ENCODE measurements around the gene ARID1B.

Gene ARID1B

DNA sequence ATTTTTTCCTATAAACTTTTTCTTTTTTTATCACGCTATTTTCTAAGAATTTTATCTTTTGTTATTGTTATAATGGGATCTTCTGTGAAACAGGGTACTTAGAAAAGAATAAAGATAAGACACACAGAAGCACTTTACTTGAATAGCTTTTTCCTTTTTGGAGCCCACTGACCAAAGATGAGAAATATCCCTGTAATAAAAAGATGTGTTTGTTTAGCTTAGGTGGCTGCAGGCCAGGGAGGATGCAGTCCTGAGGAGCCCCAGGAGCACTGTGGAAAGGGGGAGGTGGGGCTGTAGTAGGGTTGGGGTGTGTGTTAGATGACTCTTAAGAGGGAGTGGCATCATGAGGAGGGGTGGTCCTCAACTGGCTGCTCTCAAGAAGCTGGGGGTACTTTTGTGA, 128.6 kb downstream of the ARID1B start:
- no peak overlapping the region for H3K4me3 ChIP-seq (ENCODE audit: control insufficient read depth in 1 of 7, extremely low read depth in 1 of 7, insufficient read depth in 4 of 7, low read depth in 2 of 7, low read length in 6 of 7)
- peaks cover 2 to 18% (median 9%) of the 10 kb centered on the region in 4 experiments for H3K4me1 ChIP-seq (ENCODE audit: control extremely low read depth in 1 of 4, control insufficient read depth in 4 of 4, insufficient read depth in 4 of 4, low read length in 3 of 4)
- H3K27ac ChIP-seq (ENCODE audit: insufficient read depth in 1 of 2, low read depth in 1 of 2, low read length in 2 of 2, poor library complexity in 1 of 2, severe bottlenecking in 2 of 2) = no peak overlapping the region
- no peaks in the 10 kb centered on the region for H3K9me3 ChIP-seq (ENCODE audit: control extremely low read depth in 1 of 5, control insufficient read depth in 4 of 5, insufficient read depth in 2 of 5, low read depth in 1 of 5, low read length in 4 of 5)
- peaks cover 3 to 26% (median 18%) of the 10 kb centered on the region in 4 experiments for H3K36me3 ChIP-seq (ENCODE audit: control insufficient read depth in 4 of 4, insufficient read depth in 4 of 4, low read length in 3 of 4)
- WGBS (ENCODE audit: insufficient coverage) = no CpG with 5 or more reads among the region's 1 CpG
- ChIA-PET POLR2A (interaction anchor here (0.6 kb wide), 1 partner anchor 17 kb away, joined by 4 read pairs; no protein-coding TSS in a partner anchor), CTCF (interaction anchor here (0.8 to 1.7 kb wide), 5 partner anchors 8 to 29 kb away, joined by 3 to 4 read pairs (median 3); no protein-coding TSS in a partner anchor)
- H3K27me3 ChIP-seq (replicated peaks in 2 of 5; ENCODE audit: control insufficient read depth in 4 of 5, insufficient read depth in 5 of 5, low read length in 4 of 5) = no peaks in the 10 kb centered on the region
- no peak for DNase-seq

DNA sequence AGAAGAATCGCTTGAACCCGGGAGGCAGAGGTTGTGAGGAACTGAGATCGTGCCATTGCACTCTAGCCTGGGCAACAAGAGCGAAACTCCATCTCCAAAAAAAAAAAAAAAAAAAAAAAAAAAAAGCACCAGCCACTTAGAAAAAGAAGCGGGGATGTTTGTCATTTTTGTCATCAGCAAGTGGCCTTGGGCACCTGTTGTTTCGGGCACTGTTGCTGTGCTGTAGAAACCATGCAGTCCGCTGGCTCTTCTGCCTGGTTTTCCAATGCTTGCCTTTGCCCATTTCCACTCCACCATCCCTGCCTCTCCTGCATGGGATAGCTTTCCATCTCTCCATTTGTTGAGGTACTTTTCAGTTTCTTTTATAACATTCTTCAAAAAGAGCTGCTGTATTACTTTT, 129.3 kb downstream of the ARID1B start:
- CTCF ChIA-PET = interaction anchor here (1.0 to 1.7 kb wide), 3 partner anchors 8 to 28 kb away, joined by 3 to 4 read pairs (median 3); no protein-coding TSS in a partner anchor
- peaks cover 3 to 23% (median 17%) of the 10 kb centered on the region in 4 experiments for H3K36me3 ChIP-seq (ENCODE audit: control insufficient read depth in 4 of 4, insufficient read depth in 4 of 4, low read length in 3 of 4)
- POLR2A ChIA-PET = interaction anchor here (0.6 kb wide), 1 partner anchor 9 kb away, joined by 3 read pairs; no protein-coding TSS in a partner anchor
- DNase-seq = no peak
- no peaks in the 10 kb centered on the region for H3K27me3 ChIP-seq (replicated peaks in 2 of 5; ENCODE audit: control insufficient read depth in 4 of 5, insufficient read depth in 5 of 5, low read length in 4 of 5)
- no peak overlapping the region for H3K27ac ChIP-seq (ENCODE audit: insufficient read depth in 1 of 2, low read depth in 1 of 2, low read length in 2 of 2, poor library complexity in 1 of 2, severe bottlenecking in 2 of 2)
- H3K9me3 ChIP-seq (ENCODE audit: control extremely low read depth in 1 of 5, control insufficient read depth in 4 of 5, insufficient read depth in 2 of 5, low read depth in 1 of 5, low read length in 4 of 5) = no peaks in the 10 kb centered on the region
- no peak overlapping the region for H3K4me3 ChIP-seq (ENCODE audit: control insufficient read depth in 1 of 7, extremely low read depth in 1 of 7, insufficient read depth in 4 of 7, low read depth in 2 of 7, low read length in 6 of 7)
- H3K4me1 ChIP-seq (ENCODE audit: control extremely low read depth in 1 of 4, control insufficient read depth in 4 of 4, insufficient read depth in 4 of 4, low read length in 3 of 4) = peaks cover 2 to 16% (median 8%) of the 10 kb centered on the region in 4 experiments
- WGBS (ENCODE audit: insufficient coverage) = 83% methylated on average over 4 of the region's 7 CpGs

DNA sequence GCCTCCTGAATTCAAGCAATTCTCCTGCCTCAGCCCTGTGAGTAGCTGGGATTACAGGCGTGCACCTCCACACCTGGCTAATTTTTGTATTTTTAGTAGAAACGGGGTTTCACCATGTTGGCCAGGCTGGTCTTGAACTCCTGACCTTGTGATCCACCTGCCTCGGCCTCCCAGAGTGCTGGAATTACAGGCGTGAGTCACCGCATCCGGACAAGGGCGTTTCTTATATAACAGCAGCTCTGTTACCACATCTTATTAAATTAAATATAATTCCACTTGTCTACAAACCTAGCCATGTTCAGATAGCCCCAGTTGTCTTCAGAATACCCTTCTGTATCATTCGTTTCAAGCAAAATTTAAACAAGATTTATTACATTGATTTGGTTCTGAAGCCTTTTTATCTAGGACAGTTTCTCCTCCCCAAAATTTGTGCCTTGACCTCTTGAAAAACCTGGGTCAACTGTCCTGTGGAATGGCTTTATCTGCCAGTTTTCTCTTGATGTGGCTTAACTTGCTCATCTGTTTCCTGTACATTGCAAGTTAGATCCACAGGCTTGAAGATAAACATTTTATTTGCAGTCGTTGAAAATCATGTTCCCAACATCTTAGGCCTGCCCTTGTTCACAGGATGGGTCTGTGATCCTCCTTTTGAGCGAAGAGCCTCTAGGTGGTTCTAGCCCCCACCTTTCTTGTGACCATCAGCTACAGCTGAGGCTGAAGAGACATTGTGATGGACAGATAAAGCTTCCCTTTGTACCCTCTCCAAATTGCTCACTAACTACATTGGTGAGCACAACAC, 132.2 kb downstream of the ARID1B start:
- Histone ChIP-seq H3K9me3 (ENCODE audit: control extremely low read depth in 1 of 5, control insufficient read depth in 4 of 5, insufficient read depth in 2 of 5, low read depth in 1 of 5, low read length in 4 of 5) (no peaks in the 10 kb centered on the region), H3K27ac (ENCODE audit: insufficient read depth in 1 of 2, low read depth in 1 of 2, low read length in 2 of 2, poor library complexity in 1 of 2, severe bottlenecking in 2 of 2) (no peak overlapping the region), H3K4me3 (ENCODE audit: control insufficient read depth in 1 of 7, extremely low read depth in 1 of 7, insufficient read depth in 4 of 7, low read depth in 2 of 7, low read length in 6 of 7) (no peak overlapping the region), H3K27me3 (replicated peaks in 2 of 5; ENCODE audit: control insufficient read depth in 4 of 5, insufficient read depth in 5 of 5, low read length in 4 of 5) (no peaks in the 10 kb centered on the region), H3K36me3 (ENCODE audit: control insufficient read depth in 4 of 4, insufficient read depth in 4 of 4, low read length in 3 of 4) (peaks cover 4 to 18% (median 8%) of the 10 kb centered on the region in 4 experiments), H3K4me1 (ENCODE audit: control extremely low read depth in 1 of 4, control insufficient read depth in 4 of 4, insufficient read depth in 4 of 4, low read length in 3 of 4) (peaks cover 5 to 23% (median 14%) of the 10 kb centered on the region in 4 experiments)
- POLR2A ChIA-PET = no interaction called here
- CTCF ChIA-PET = interaction anchor here (0.8 to 1.5 kb wide), 3 partner anchors 11 to 44 kb away, joined by 3 read pairs; no protein-coding TSS in a partner anchor
- DNase-seq = no peak
- WGBS (ENCODE audit: insufficient coverage) = 90% methylated on average over 7 of the region's 10 CpGs

DNA sequence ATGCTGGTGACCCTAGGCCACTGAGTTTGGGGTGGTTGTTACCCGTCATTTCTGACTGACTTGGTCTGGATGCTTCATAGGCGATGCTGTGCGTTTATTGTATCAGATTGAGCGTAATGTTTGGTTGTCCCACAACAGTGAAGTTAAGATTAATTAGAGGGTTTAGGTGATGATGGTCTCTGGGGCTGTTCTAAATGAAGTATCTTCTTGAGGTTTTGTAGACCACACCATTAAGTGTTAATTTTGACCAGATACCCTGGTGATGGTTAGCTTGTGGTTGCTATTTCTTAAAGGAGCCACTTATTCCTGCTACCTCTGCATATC, 132.8 kb downstream of the ARID1B start:
- Histone ChIP-seq H3K4me3 (ENCODE audit: control insufficient read depth in 1 of 7, extremely low read depth in 1 of 7, insufficient read depth in 4 of 7, low read depth in 2 of 7, low read length in 6 of 7) (no peak overlapping the region), H3K27ac (ENCODE audit: insufficient read depth in 1 of 2, low read depth in 1 of 2, low read length in 2 of 2, poor library complexity in 1 of 2, severe bottlenecking in 2 of 2) (no peak overlapping the region), H3K4me1 (ENCODE audit: control extremely low read depth in 1 of 4, control insufficient read depth in 4 of 4, insufficient read depth in 4 of 4, low read length in 3 of 4) (peaks cover 5 to 23% (median 14%) of the 10 kb centered on the region in 4 experiments), H3K36me3 (ENCODE audit: control insufficient read depth in 4 of 4, insufficient read depth in 4 of 4, low read length in 3 of 4) (peaks cover 2 to 16% (median 6%) of the 10 kb centered on the region in 4 experiments), H3K27me3 (replicated peaks in 2 of 5; ENCODE audit: control insufficient read depth in 4 of 5, insufficient read depth in 5 of 5, low read length in 4 of 5) (no peaks in the 10 kb centered on the region), H3K9me3 (ENCODE audit: control extremely low read depth in 1 of 5, control insufficient read depth in 4 of 5, insufficient read depth in 2 of 5, low read depth in 1 of 5, low read length in 4 of 5) (no peaks in the 10 kb centered on the region)
- ChIA-PET CTCF (interaction anchor here (0.9 to 1.5 kb wide), 2 partner anchors 15 to 44 kb away, joined by 3 read pairs; no protein-coding TSS in a partner anchor), POLR2A (no interaction called here)
- no peak for DNase-seq
- 100% methylated on average over 4 of the region's 4 CpGs for WGBS (ENCODE audit: insufficient coverage)

DNA sequence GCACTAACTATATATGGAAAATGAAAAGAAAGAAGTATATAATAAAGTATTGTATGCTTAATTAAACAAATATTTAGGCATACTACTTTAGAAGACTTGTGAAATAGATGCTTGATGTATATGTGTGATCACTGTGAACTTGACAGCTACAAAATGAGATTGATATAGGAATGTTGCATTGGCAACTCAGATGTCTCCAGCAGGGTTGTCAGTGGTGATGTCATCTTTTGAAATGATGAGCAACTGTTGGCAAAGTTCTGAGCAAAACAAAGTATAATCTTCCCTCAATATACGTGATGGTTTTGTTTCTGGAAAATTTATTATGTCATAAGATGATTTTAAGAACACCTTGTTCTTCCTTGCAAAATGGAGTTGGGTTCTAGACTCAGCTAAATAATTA, 133.8 kb downstream of the ARID1B start:
- Histone ChIP-seq H3K27me3 (replicated peaks in 2 of 5; ENCODE audit: control insufficient read depth in 4 of 5, insufficient read depth in 5 of 5, low read length in 4 of 5) (no peaks in the 10 kb centered on the region), H3K36me3 (ENCODE audit: control insufficient read depth in 4 of 4, insufficient read depth in 4 of 4, low read length in 3 of 4) (peaks cover 0 to 16% (median 4%) of the 10 kb centered on the region in 4 experiments), H3K27ac (ENCODE audit: insufficient read depth in 1 of 2, low read depth in 1 of 2, low read length in 2 of 2, poor library complexity in 1 of 2, severe bottlenecking in 2 of 2) (no peak overlapping the region), H3K4me3 (ENCODE audit: control insufficient read depth in 1 of 7, extremely low read depth in 1 of 7, insufficient read depth in 4 of 7, low read depth in 2 of 7, low read length in 6 of 7) (no peak overlapping the region), H3K4me1 (ENCODE audit: control extremely low read depth in 1 of 4, control insufficient read depth in 4 of 4, insufficient read depth in 4 of 4, low read length in 3 of 4) (peaks cover 5 to 23% (median 16%) of the 10 kb centered on the region in 4 experiments), H3K9me3 (ENCODE audit: control extremely low read depth in 1 of 5, control insufficient read depth in 4 of 5, insufficient read depth in 2 of 5, low read depth in 1 of 5, low read length in 4 of 5) (no peaks in the 10 kb centered on the region)
- DNase-seq = no peak
- ChIA-PET POLR2A (no interaction called here), CTCF (interaction anchor here (0.6 to 1.8 kb wide), 5 partner anchors 9 to 109 kb away, joined by 3 to 5 read pairs (median 4); no protein-coding TSS in a partner anchor)
- WGBS (ENCODE audit: insufficient coverage) = no CpG with 5 or more reads among the region's 1 CpG

DNA sequence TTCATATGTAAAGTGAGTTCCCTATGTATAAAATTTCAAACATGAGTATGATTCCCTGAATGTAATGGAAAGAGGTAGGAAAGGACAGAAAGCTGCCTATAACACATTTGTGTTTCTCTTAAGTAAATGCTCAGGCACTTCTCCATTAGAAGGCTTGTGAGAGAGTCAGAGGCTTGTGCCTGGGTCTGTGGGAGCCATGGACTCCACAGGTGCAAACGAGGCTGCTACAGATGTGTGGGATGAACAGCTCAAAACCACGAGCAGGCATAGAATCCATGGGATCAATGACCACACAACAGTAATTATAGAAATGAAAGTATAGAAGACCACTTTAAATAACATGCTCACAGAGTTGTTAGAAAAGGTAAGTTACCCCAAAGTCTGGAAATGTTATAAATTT, 134.4 kb downstream of the ARID1B start:
- DNase-seq = no peak
- ChIA-PET CTCF (interaction anchor here (0.7 to 1.8 kb wide), 3 partner anchors 8 to 42 kb away, joined by 4 to 5 read pairs (median 4); no protein-coding TSS in a partner anchor), POLR2A (no interaction called here)
- no peak overlapping the region for H3K4me3 ChIP-seq (ENCODE audit: control insufficient read depth in 1 of 7, extremely low read depth in 1 of 7, insufficient read depth in 4 of 7, low read depth in 2 of 7, low read length in 6 of 7)
- H3K9me3 ChIP-seq (ENCODE audit: control extremely low read depth in 1 of 5, control insufficient read depth in 4 of 5, insufficient read depth in 2 of 5, low read depth in 1 of 5, low read length in 4 of 5) = no peaks in the 10 kb centered on the region
- peaks cover 5 to 24% (median 18%) of the 10 kb centered on the region in 4 experiments for H3K4me1 ChIP-seq (ENCODE audit: control extremely low read depth in 1 of 4, control insufficient read depth in 4 of 4, insufficient read depth in 4 of 4, low read length in 3 of 4)
- H3K36me3 ChIP-seq (ENCODE audit: control insufficient read depth in 4 of 4, insufficient read depth in 4 of 4, low read length in 3 of 4) = peaks cover 0 to 14% (median 4%) of the 10 kb centered on the region in 4 experiments
- H3K27ac ChIP-seq (ENCODE audit: insufficient read depth in 1 of 2, low read depth in 1 of 2, low read length in 2 of 2, poor library complexity in 1 of 2, severe bottlenecking in 2 of 2) = peak overlapping the region in 1 of 2 experiments; percentile 6
- no peaks in the 10 kb centered on the region for H3K27me3 ChIP-seq (replicated peaks in 2 of 5; ENCODE audit: control insufficient read depth in 4 of 5, insufficient read depth in 5 of 5, low read length in 4 of 5)
- WGBS (ENCODE audit: insufficient coverage) = no CpG with 5 or more reads among the region's 2 CpGs

- Histone ChIP-seq H3K9me3 (ENCODE audit: control extremely low read depth in 1 of 5, control insufficient read depth in 4 of 5, insufficient read depth in 2 of 5, low read depth in 1 of 5, low read length in 4 of 5) (no peaks in the 10 kb centered on the region), H3K27ac (ENCODE audit: insufficient read depth in 1 of 2, low read depth in 1 of 2, low read length in 2 of 2, poor library complexity in 1 of 2, severe bottlenecking in 2 of 2) (peak overlapping the region in 1 of 2 experiments; percentile 6), H3K27me3 (replicated peaks in 2 of 5; ENCODE audit: control insufficient read depth in 4 of 5, insufficient read depth in 5 of 5, low read length in 4 of 5) (no peaks in the 10 kb centered on the region), H3K4me3 (ENCODE audit: control insufficient read depth in 1 of 7, extremely low read depth in 1 of 7, insufficient read depth in 4 of 7, low read depth in 2 of 7, low read length in 6 of 7) (no peak overlapping the region), H3K36me3 (ENCODE audit: control insufficient read depth in 4 of 4, insufficient read depth in 4 of 4, low read length in 3 of 4) (peaks cover 0 to 12% (median 6%) of the 10 kb centered on the region in 4 experiments), H3K4me1 (ENCODE audit: control extremely low read depth in 1 of 4, control insufficient read depth in 4 of 4, insufficient read depth in 4 of 4, low read length in 3 of 4) (peaks cover 5 to 24% (median 18%) of the 10 kb centered on the region in 4 experiments)
- peak; percentile 42 to 85 (median 77) for DNase-seq
- CTCF ChIA-PET = no interaction called here
- POLR2A ChIA-PET = no interaction called here
Measured at GRCh38 chr6:156912431-156912830, 135.3 kb downstream of the ARID1B start.
